GM18526 (cell line): Measurements from ENCODE around the gene FMN2.

Experiments
- POLR2A ChIP-seq: IDR thresholded peaks from 3 replicates; pipeline ENCODE4 v1.6.1; 2011; ENCODE audit not compliant: insufficient read length; ENCODE audit errors: extremely low read depth

Gene FMN2

DNA sequence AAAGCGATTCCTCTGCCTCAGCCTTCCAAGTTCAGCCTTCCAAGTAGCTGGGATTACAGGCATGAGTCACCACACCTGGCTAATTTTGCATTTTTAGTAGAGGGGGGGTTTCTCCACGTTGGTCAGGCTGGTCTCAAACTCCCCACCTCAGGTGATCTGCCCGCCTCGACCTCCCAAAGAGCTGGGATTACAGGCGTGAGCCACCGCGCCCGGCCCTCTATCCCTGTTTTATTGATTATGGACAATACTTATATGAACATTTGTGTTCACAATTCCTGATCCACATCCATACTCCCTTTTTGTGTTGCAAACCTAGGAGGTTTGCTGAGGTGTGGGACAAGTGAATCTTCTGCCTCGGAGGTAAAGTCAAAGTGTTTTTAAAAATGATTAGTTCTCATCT lies 275.0 kb downstream of the FMN2 start:
- no peak for TF ChIP-seq POLR2A

DNA sequence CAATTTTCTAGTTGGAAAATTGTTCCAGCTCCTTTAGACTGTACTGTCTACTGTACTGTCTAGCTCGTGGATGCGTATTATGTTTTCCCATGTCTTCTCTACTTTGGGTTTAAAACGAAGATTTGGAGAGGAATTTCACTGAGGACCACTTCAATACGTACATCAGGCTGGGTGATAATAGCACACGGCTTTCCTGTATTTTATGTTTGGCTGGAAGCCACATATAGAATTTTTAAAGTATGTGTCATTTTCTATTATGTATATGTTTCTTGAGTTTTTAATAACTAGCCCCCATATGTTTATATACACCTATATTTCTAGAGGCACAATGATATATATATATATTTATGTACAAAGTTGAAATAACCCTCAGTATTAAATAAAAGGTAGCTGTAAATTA lies 293.9 kb downstream of the FMN2 start:
- TF ChIP-seq POLR2A, result no peak

DNA sequence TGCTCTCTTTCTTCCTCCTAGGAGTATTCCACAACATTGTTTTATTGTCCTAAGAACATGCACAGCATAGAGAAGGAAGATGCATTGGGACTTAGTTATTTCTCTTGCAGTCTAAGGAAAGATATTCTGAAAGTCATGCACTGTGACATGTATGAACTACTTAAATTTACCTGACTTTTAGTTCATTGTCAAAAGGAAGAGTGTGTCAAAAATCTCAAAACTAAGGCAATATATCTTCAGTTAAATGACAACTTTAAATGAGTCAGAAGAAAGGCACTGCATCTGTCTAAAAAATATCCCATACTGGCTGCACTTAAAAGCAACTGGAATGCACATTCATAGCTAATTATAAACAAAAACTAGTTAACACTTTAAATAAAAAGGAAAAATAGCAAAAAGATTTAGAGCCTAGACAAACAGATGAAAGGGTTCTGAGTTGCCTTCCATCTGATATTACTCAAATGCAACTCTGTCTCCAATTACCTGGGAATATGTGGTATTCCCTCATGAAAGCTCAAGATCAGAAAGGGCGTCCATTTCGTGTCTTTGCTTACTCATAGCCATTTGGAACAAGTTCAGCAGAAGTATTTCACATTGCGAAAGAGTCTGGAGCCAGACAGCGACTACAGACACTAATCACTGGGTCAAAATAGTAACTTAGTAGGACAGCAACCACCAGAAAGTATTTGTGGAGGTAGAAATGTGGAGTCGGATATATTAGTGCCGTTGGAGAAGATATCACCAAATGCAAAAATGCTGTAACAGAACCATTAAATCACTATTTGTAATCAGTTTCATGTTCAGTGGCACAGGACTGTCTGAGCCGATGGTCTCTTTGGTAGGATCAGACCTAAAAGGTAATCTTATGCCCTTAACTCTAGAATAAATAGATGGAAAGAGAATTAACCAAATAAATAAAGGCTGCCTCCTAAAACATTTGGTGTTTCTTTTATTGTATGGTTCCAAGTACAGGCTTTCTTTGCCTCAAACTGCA lies 294.6 kb downstream of the FMN2 start:
- TF ChIP-seq POLR2A, result no peak

DNA sequence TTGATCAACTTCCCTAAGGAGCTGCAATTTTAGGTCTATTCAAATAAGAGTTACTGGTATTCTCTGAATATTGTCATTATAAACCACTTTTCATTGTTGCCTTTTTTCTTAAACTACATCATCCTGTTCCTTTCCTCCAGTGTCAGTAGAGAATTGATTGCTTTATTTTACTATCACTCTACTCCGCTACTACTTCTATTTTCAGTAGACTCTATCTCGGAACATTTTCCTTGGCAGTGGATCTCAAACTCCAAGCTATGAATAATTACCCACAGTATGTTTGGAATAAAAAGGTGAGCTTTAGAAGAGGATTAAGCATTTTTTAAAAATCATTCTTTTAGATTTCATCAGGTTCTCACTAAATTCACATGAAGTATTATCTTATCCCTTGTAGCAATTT lies 295.4 kb downstream of the FMN2 start:
- TF ChIP-seq POLR2A, result no peak

DNA sequence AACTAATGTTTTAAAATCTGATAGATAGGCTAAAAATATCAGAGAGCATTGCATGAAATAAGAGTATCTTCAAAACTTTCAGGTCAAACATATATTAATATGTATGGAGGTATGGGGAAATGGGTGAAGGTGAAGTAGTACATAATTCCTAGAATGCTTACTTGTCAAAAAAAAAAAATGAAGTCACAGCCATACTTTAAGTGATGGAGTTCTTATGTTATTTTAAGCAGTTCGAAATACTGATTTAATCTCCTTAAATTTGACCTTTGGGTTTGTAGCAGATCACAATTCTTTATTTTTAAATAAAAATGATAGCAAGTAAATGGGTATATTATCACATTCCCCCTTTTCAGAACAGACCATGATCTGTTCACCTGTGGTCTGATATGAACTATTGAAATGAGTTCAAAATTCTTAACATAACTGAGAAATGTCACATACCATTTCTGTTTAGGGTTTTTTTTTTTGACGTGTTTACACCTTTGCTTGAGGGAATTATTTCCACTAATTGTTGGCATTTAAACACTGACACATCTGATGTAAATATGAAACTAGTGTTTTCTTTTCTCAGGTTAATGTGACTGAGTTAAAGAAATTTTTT lies 300.1 kb downstream of the FMN2 start:
- no peak for TF ChIP-seq POLR2A

DNA sequence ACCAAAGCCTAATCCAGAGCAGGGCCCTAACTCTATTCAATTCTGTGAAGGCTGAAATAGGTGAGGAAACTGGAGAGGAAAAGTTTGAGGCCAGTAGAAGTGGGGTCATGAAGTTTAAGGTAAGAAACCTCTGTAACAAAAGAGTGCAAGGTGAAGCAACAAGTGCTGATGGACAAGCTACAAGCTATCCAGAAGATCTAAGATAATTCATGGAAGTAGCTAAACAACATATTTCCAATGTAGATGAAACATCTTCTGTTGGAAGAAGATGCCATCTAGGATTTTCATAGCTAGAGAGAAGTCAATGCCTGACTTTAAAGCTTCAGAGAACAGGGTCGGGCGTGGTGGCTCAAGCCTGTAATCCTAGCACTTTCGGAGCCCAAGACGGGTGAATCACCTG lies 302.7 kb downstream of the FMN2 start:
- no peak for TF ChIP-seq POLR2A

DNA sequence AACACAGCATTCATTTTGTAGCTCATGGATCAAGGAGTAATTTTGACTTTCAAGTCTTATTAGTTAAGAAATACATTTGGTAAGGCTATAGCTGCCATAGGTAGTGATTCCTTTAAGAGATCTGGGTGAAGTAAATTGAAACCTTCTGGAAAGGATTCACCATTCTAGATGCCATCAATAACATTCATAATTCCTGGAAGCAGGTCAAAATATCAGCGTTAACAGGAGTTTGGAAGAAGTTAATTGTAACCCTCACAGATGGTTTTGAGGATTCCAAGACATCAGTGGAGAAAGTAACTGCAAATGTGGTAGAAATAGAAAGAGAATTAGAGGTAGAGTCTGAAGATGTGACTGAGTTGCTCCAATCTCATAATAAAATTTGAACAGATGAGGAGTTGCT lies 303.7 kb downstream of the FMN2 start:
- no peak for TF ChIP-seq POLR2A

DNA sequence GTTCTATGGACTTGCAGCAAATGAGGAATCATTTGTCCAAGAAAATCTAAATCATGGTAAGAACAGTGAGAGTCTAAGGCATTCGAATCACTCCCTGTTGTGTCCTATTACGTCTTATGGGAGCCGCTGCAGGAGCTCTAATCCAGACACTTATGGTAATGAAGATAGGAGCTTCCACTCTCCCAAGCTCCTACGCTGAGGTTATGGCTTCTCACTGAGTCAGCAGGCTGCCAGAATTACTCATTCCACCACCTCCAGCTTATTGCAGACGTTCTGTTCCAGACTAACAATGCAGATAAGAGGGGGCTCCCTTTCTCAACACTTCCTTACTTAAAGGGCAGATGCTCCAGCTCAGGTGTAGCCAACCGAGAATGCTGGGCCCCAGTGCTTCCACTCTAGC lies 307.7 kb downstream of the FMN2 start:
- TF ChIP-seq POLR2A, result no peak

DNA sequence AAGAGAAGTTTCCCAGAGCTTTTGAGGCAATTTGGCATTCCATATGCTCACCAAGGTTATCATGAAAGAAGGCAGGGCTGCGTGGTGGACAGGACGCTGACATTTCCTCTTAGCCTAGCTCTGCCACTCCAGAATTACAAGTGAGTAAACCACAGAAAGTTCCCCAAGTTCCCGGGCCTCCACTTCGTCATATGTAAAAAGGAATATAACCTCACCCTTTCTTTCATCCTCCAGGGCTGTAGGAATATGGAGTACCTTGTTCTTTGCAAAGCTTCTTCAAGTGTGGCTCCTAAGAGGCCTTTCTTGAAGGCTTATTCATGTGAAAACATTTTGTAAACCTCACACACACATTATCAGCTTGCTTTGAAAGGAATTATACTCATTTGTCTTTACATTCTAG lies 310.0 kb downstream of the FMN2 start:
- no peak for TF ChIP-seq POLR2A

DNA sequence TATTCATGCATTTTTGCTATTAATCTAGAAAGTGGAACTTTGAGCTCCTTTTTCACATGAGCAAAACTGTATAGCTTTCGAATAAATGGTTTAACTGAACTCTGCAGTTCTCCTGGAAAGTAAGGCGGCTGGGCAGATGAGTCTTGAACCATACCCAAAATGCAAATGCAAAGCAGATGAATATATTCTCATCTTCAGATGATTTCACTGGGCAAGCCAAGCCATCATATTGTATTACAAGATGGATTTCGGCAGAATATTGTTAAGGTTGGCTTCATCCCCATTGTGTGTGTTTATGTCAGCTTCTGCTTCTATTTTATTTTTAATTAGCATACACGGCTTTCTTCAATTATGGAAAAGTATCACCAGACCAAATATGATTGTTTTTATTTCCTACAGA lies 310.6 kb downstream of the FMN2 start:
- TF ChIP-seq POLR2A, result no peak

DNA sequence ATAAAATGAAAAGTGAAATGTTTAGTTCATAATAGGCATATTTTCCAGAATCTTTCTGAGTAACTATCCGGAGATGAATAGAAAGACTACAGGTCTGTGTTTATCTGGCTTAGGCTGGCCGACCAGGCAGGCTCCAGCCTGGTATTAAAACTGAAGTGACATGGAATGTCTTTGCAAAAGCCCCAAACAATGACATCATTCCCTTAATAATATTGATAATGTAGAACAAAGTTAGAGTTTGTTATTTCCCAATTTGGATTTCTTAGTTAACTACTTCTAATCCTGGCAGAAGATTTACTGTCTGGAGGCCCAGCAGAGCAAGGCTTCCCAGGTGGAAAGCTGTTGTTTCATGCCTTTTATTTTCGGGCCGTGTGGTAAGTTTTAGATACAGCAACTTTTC lies 312.6 kb downstream of the FMN2 start:
- TF ChIP-seq POLR2A, result no peak

DNA sequence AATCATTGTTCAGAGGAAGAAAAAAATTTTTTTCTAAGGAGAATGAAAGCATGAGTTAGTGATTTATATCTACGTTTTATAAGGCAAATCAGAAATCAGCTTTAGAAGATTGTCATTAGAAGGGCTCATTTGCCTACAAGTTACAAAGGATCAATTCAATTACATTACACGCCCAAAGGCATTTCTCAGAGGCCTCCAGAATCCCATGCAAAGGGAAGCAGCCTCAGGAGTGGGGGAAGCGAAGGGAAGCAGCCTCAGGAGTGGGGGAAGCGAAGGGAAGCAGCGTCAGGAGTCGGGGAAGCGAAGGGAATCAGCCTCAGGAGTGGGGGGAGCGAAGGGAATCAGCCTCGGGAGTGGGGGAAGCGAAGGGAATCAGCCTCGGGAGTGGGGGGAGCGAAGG lies 314.1 kb downstream of the FMN2 start:
- no peak for TF ChIP-seq POLR2A

DNA sequence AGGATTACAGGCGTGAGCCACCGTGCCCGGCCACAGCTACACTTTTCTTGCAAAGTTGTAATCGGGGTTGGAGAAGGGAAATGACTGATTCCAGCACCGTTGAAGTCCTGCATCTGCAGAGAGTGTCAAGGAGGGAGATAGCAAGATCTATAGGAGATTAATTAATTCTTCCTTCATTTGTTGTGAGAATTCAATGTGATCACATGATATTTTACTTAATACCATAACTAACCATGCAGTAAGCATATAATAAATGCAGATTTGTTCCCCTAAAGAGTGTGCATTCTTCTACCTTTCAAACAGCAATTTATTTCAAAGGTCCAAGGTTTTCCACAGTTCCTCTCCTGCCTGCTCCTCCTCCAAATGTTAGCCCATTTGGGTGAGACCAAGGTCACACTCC lies 315.7 kb downstream of the FMN2 start:
- no peak for TF ChIP-seq POLR2A

DNA sequence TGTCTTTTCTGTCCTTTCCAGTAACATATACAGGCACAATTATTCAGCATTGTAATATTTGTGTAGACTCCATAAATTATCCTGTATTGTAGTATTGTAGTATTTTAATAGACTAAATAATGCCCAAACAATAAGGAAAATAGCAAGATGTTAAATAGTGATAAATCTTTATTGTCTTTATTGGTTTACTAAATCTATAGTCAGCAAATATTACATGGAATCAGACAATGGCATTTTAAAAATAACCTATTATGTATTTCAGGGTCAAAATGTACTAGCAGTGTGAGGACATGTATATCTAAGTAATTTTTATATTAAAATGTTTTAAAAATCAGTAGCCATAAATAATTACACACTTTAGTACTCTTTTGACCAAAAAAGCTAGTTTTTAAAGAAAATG lies 317.9 kb downstream of the FMN2 start:
- no peak for TF ChIP-seq POLR2A

DNA sequence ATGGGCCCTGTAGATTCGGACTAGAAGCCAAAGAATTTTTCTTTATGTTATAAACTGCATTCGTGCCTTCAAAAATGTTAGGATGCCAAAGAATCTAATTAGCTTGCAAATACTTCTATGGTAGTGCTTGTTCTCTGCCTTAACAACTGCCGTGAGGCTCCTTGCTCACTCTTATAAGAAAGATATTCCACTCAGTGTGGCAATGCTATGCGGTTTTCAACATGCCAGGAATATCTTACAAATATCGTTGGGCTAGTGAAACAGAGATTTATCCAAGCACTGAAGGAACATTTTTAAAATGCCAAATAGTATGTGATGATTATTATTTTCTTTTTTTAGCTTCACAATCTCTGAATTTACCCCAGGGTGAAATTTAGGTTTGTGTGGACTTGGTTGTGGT lies 322.0 kb downstream of the FMN2 start:
- no peak for TF ChIP-seq POLR2A

DNA sequence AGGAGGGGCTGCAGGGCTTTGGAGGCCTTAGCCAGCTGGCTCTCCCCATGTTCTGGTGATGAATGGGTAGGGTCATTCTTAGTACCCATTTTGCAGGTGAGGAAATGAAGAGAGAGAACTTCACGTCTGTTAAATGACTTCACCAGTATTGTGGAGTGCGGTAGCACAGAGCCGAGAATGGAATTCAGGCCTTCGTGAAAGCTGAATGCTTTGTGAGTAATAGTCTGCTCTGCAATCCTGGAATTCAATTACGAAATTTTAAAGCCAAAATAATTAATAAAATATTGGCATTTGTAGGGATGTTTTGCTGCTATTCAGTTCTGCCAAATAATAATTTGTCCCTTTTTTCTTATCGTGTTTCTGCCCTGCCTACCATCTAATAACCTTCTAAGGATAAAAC lies 322.6 kb downstream of the FMN2 start:
- no peak for TF ChIP-seq POLR2A

DNA sequence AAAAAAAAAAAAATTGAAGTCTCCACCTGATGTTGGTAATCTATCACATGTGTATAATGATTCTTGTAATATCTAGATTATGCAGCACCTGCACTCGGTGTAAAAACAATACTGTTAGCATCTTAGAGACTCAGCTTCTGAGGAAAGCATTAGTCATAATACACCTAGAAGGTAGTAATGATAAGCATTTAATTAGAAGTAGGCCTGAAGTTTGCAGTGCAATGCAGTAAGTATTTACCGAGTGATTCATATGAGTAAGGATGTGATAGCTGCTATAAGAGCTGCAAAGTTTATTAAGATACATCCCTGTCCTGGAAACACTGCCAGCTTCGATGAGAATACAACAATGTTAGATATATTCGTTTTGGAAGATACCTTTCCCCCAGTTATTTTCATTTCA lies 323.8 kb downstream of the FMN2 start:
- TF ChIP-seq POLR2A, result no peak
